ENCODE results near the gene POLR2H. TPM values are rescaled to one million over a fixed set of nuclear protein-coding genes. Genes with fewer than 3 reads are reported as not detected.

POLR2H gene
- polyA plus RNA-seq, 1 of the 3 experiments (the other 2 are of a cell fraction) = 206 TPM

GRCh38 chr3:184375747-184376461, 14.4 kb downstream of the POLR2H start:
- Histone ChIP-seq H3K27me3 (ENCODE audit: insufficient read depth) (peaks cover 7% of the 10 kb centered on the region; the same call in 1 of the 2 replicates), H3K27ac (ENCODE audit: low read depth in 2 of 2, low read length in 1 of 2) (no peak overlapping the region), H3K4me1 (ENCODE audit: control insufficient read depth in 1 of 2, insufficient read depth in 2 of 2, low read depth in 1 of 2, low read length in 1 of 2) (peaks cover 10 to 12% of the 10 kb centered on the region in 2 experiments; a peak in 2 of 4 replicates), H3K36me3 (replicated peaks in 1 of 2; ENCODE audit: control insufficient read depth in 1 of 2, insufficient read depth in 2 of 2, low read length in 1 of 2) (no peaks in the 10 kb centered on the region), H4K20me1 (ENCODE audit: insufficient read depth) (no peaks in the 10 kb centered on the region), H3K79me2 (ENCODE audit: insufficient read depth) (no peaks in the 10 kb centered on the region), H2AFZ (ENCODE audit: low read depth) (no peak overlapping the region), H3K4me3 (ENCODE audit: low read depth in 2 of 2, low read length in 1 of 2) (no peak overlapping the region), H3F3A (replicated peaks; ENCODE audit: insufficient read depth) (peaks cover 8% of the 10 kb centered on the region), H3K9ac (no peak overlapping the region), H3K4me2 (no peak overlapping the region), H3K9me2 (no peaks in the 10 kb centered on the region), H3K9me3 (no peaks in the 10 kb centered on the region)
- TF ChIP-seq GATA2 (CRISPR knock-in tag; IDR thresholded peaks at IDR 0.05) = no peak
- no peak for TF ChIP-seq RCOR1 (IDR thresholded peaks at IDR 0.05; ENCODE audit: low read length)
- TF ChIP-seq PBX3 (IDR thresholded peaks at IDR 0.05) = no peak
- TF ChIP-seq RFX5 (IDR thresholded peaks at IDR 0.05; ENCODE audit: low read length) = no peak
- no peak for TF ChIP-seq RXRA (IDR thresholded peaks at IDR 0.05; ENCODE audit: borderline replicate concordance, low read depth)
- TF ChIP-seq FOXM1 (IDR thresholded peaks at IDR 0.05; ENCODE audit: low read depth) = no peak
- no peak for DNase-seq
- WGBS (ENCODE audit: low lambda C conversion rate) = 81% methylated on average over 12 of the region's 12 CpGs
- POLR2A ChIA-PET = no interaction called here
- CTCF ChIA-PET = interaction anchor here (0.9 to 11.1 kb wide), 8 partner anchors 13 to 428 kb away, joined by 3 to 165 read pairs (median 4); no protein-coding TSS in a partner anchor

- 83% methylated on average over 5 of the region's 5 CpGs for WGBS (ENCODE audit: low lambda C conversion rate)
- no peaks in the 10 kb centered on the region for H3K9me2 ChIP-seq
- POLR2A ChIA-PET = interaction anchor here (0.6 kb wide), 1 partner anchor 142 kb away, joined by 3 read pairs; no protein-coding TSS in a partner anchor
- H3K4me3 ChIP-seq (ENCODE audit: low read depth in 2 of 2, low read length in 1 of 2) = no peak overlapping the region
- H3F3A ChIP-seq (replicated peaks; ENCODE audit: insufficient read depth) = peaks cover 4% of the 10 kb centered on the region
- no peaks in the 10 kb centered on the region for H3K9me3 ChIP-seq
- no peaks in the 10 kb centered on the region for H4K20me1 ChIP-seq (ENCODE audit: insufficient read depth)
- no peak overlapping the region for H3K9ac ChIP-seq
- no peak for DNase-seq
- no peak overlapping the region for H3K4me2 ChIP-seq
- CTCF ChIA-PET = interaction anchor here (0.6 to 2.3 kb wide), 3 partner anchors 39 to 136 kb away, joined by 3 to 10 read pairs (median 3); no protein-coding TSS in a partner anchor
- no peaks in the 10 kb centered on the region for H3K79me2 ChIP-seq (ENCODE audit: insufficient read depth)
- no peak overlapping the region for H3K27ac ChIP-seq (ENCODE audit: low read depth in 2 of 2, low read length in 1 of 2)
- no peak overlapping the region for H2AFZ ChIP-seq (ENCODE audit: low read depth)
- H3K27me3 ChIP-seq (ENCODE audit: insufficient read depth) = peaks cover 7% of the 10 kb centered on the region; the same call in 1 of the 2 replicates
- TF ChIP-seq RFX5 (IDR thresholded peaks at IDR 0.05; ENCODE audit: low read length) (no peak), RCOR1 (IDR thresholded peaks at IDR 0.05; ENCODE audit: low read length) (no peak), POLR2AphosphoS5 (IDR thresholded peaks at IDR 0.05; ENCODE audit: low read depth, low read length) (no peak), FOXM1 (IDR thresholded peaks at IDR 0.05; ENCODE audit: low read depth) (no peak), MXI1 (IDR thresholded peaks at IDR 0.05; ENCODE audit: low read depth, low read length) (no peak), FOSL2 (IDR thresholded peaks at IDR 0.05; ENCODE audit: borderline replicate concordance, low read depth) (no peak), EZH2phosphoT487 (IDR thresholded peaks at IDR 0.05; ENCODE audit: borderline replicate concordance, low read depth) (no peak), NRF1 (IDR thresholded peaks at IDR 0.05; ENCODE audit: low read depth, low read length) (no peak), SIN3A (IDR thresholded peaks at IDR 0.05; ENCODE audit: borderline replicate concordance, low read depth, low read length) (no peak), PBX3 (IDR thresholded peaks at IDR 0.05) (no peak), JUND (IDR thresholded peaks at IDR 0.05) (no peak), MEF2A (IDR thresholded peaks at IDR 0.05; ENCODE audit: borderline replicate concordance, low read depth) (no peak), TAF1 (IDR thresholded peaks at IDR 0.05; ENCODE audit: borderline replicate concordance, low read depth, low read length) (no peak), YY1 (IDR thresholded peaks at IDR 0.05; ENCODE audit: low read depth) (no peak), GATA2 (CRISPR knock-in tag; IDR thresholded peaks at IDR 0.05) (no peak), MAX (IDR thresholded peaks at IDR 0.05; ENCODE audit: low read depth) (no peak), TCF12 (IDR thresholded peaks at IDR 0.05) (no peak), USF1 (IDR thresholded peaks at IDR 0.05; ENCODE audit: borderline replicate concordance, low read depth) (no peak)
- no peaks in the 10 kb centered on the region for H3K36me3 ChIP-seq (replicated peaks in 1 of 2; ENCODE audit: control insufficient read depth in 1 of 2, insufficient read depth in 2 of 2, low read length in 1 of 2)
- H3K4me1 ChIP-seq (ENCODE audit: control insufficient read depth in 1 of 2, insufficient read depth in 2 of 2, low read depth in 1 of 2, low read length in 1 of 2) = peaks cover 0 to 12% of the 10 kb centered on the region in 2 experiments; a peak in 1 of 4 replicates
Observed at GRCh38 chr3:184377374-184377773, 15.9 kb downstream of the POLR2H start.

Measured in SK-N-SH (cell line).